ENCODE results near the gene TRNP1. TPM values are rescaled to one million over a fixed set of nuclear protein-coding genes. Genes with fewer than 3 reads are reported as not detected.

The TRNP1 gene
- total and polyA plus RNA-seq, 4 donors, result 15.0 to 30.8 (median 15.7) TPM

- no peaks in the 10 kb centered on the region for H3K9me3 ChIP-seq (ENCODE audit: control insufficient read depth, low read length)
- ATAC-seq (ENCODE audit: low FRiP score) (no peak), DNase-seq (no peak)
- no peaks in the 10 kb centered on the region for H3K27me3 ChIP-seq (ENCODE audit: control insufficient read depth in 1 of 2, insufficient read depth in 2 of 2, low read length in 1 of 2)
- intact Hi-C loops (cut with DNase I), result loop anchor here in 1 of 2 donors (5.0 kb wide), 1 partner anchor 234 kb away; no protein-coding TSS in a partner anchor
- WGBS, 2 donors, result 90 to 91% methylated on average over 6 of the region's 6 CpGs
- no peaks in the 10 kb centered on the region for H3K4me1 ChIP-seq (ENCODE audit: control insufficient read depth in 1 of 2, insufficient read depth in 2 of 2, low read length in 2 of 2)
- no peak overlapping the region for H3K4me3 ChIP-seq (ENCODE audit: low read length in 2 of 2)
- H3K27ac ChIP-seq (ENCODE audit: low read depth in 1 of 2, low read length in 2 of 2), result no peak overlapping the region
- no peaks in the 10 kb centered on the region for H3K36me3 ChIP-seq (ENCODE audit: control insufficient read depth in 1 of 2, insufficient read depth in 2 of 2, low read length in 1 of 2)
These were observed 54.4 kb downstream of the TRNP1 start for GRCh38 chr1:27047914-27048313.

- WGBS, 2 donors, result 50 to 54% methylated on average over 2 of the region's 2 CpGs
- no peaks in the 10 kb centered on the region for H3K4me1 ChIP-seq (ENCODE audit: control insufficient read depth in 1 of 2, insufficient read depth in 2 of 2, low read length in 2 of 2)
- intact Hi-C loops (cut with DNase I), result loop anchor here in 1 of 2 donors (5.0 kb wide), 1 partner anchor 233 kb away; no protein-coding TSS in a partner anchor
These were observed 55.6 kb downstream of the TRNP1 start for GRCh38 chr1:27049100-27049499.

GRCh38 chr1:27049607-27050006, 56.1 kb downstream of the TRNP1 start:
- H3K27ac ChIP-seq (ENCODE audit: low read depth in 1 of 2, low read length in 2 of 2), result no peak overlapping the region
- no peaks in the 10 kb centered on the region for H3K27me3 ChIP-seq (ENCODE audit: control insufficient read depth in 1 of 2, insufficient read depth in 2 of 2, low read length in 1 of 2)
- WGBS, 2 donors, result 62% methylated on average over 3 of the region's 3 CpGs
- DNase-seq, result no peak
- no peaks in the 10 kb centered on the region for H3K4me1 ChIP-seq (ENCODE audit: control insufficient read depth in 1 of 2, insufficient read depth in 2 of 2, low read length in 2 of 2)
- no peak for ATAC-seq (ENCODE audit: low FRiP score)
- H3K4me3 ChIP-seq (ENCODE audit: low read length in 2 of 2), result no peak overlapping the region
- H3K36me3 ChIP-seq (ENCODE audit: control insufficient read depth in 1 of 2, insufficient read depth in 2 of 2, low read length in 1 of 2), result no peaks in the 10 kb centered on the region
- H3K9me3 ChIP-seq (ENCODE audit: control insufficient read depth, low read length), result no peaks in the 10 kb centered on the region
- intact Hi-C loops (cut with DNase I), result loop anchor here in 1 of 2 donors (5.0 kb wide), 1 partner anchor 233 kb away; no protein-coding TSS in a partner anchor

More at GRCh38 chr1:27049100-27049499, 55.6 kb downstream of the TRNP1 start:
- Histone ChIP-seq H3K27me3 (ENCODE audit: control insufficient read depth in 1 of 2, insufficient read depth in 2 of 2, low read length in 1 of 2) (no peaks in the 10 kb centered on the region), H3K4me3 (ENCODE audit: low read length in 2 of 2) (no peak overlapping the region), H3K9me3 (ENCODE audit: control insufficient read depth, low read length) (no peaks in the 10 kb centered on the region), H3K27ac (ENCODE audit: low read depth in 1 of 2, low read length in 2 of 2) (no peak overlapping the region), H3K36me3 (ENCODE audit: control insufficient read depth in 1 of 2, insufficient read depth in 2 of 2, low read length in 1 of 2) (no peaks in the 10 kb centered on the region)
- no peak for DNase-seq
- no peak for ATAC-seq (ENCODE audit: low FRiP score)

Other genes starting within 250 kb of the TRNP1 start
- 10 to 100 TPM in 1 of 2 donors, 1 to 10 TPM in 1; 6.8 to 10.3 TPM for gene PIGV, start 205.7 kb upstream of the TRNP1 start, total RNA-seq
- 10 to 100 TPM in 1 of 2 donors, 1 to 10 TPM in 1; 6.9 to 10.9 TPM for gene PIGV, start 205.7 kb upstream of the TRNP1 start, polyA plus RNA-seq
- gene ZDHHC18, start 167.0 kb upstream of the TRNP1 start, total RNA-seq, result 10 to 100 TPM; 18.0 to 21.4 TPM
- gene ZDHHC18, start 167.0 kb upstream of the TRNP1 start, polyA plus RNA-seq, result 1 to 10 TPM; 8.0 to 8.2 TPM
- gene SFN, start 130.5 kb upstream of the TRNP1 start, total RNA-seq, result 1 to 10 TPM; 3.7 to 7.6 TPM
- gene SFN, start 130.5 kb upstream of the TRNP1 start, polyA plus RNA-seq, result 10 to 100 TPM in 1 of 2 donors, 1 to 10 TPM in 1; 3.3 to 18.3 TPM
- 10 to 100 TPM; 17.7 to 19.6 TPM for gene GPN2, start 103.4 kb upstream of the TRNP1 start, total RNA-seq
- gene GPN2, start 103.4 kb upstream of the TRNP1 start, polyA plus RNA-seq, result 10 to 100 TPM; 12.1 to 20.7 TPM
- 10 to 100 TPM in 1 of 2 donors, 1 to 10 TPM in 1; 9.7 to 12.7 TPM for gene GPATCH3, start 93.2 kb upstream of the TRNP1 start, total RNA-seq
- 10 to 100 TPM in 1 of 2 donors, 1 to 10 TPM in 1; 7.5 to 16.4 TPM for gene GPATCH3, start 93.2 kb upstream of the TRNP1 start, polyA plus RNA-seq
- not detected for gene NR0B2, start 79.7 kb upstream of the TRNP1 start, total RNA-seq
- 10 to 100 TPM in 1 of 2 donors, not detected in 1; 28.0 TPM for gene NR0B2, start 79.7 kb upstream of the TRNP1 start, polyA plus RNA-seq
- 10 to 100 TPM; 44.9 to 49.9 TPM for gene NUDC, start 71.9 kb upstream of the TRNP1 start, total RNA-seq
- 10 to 100 TPM; 62.7 to 79.8 TPM for gene NUDC, start 71.9 kb upstream of the TRNP1 start, polyA plus RNA-seq
- not detected for gene KDF1, start 33.2 kb upstream of the TRNP1 start, total RNA-seq
- gene KDF1, start 33.2 kb upstream of the TRNP1 start, polyA plus RNA-seq, result 1 to 10 TPM in 1 of 2 donors, under 1 TPM in 1; 0.23 to 1.6 TPM
- gene TENT5B, start 19.2 kb downstream of the TRNP1 start, total RNA-seq, result 10 to 100 TPM; 20.6 to 73.9 TPM
- 10 to 100 TPM; 10.4 to 23.7 TPM for gene TENT5B, start 19.2 kb downstream of the TRNP1 start, polyA plus RNA-seq
- gene SLC9A1, start 161.4 kb downstream of the TRNP1 start, total RNA-seq, result 10 to 100 TPM; 17.6 to 24.9 TPM
- 10 to 100 TPM in 1 of 2 donors, 1 to 10 TPM in 1; 4.5 to 10.1 TPM for gene SLC9A1, start 161.4 kb downstream of the TRNP1 start, polyA plus RNA-seq
- gene WDTC1, start 240.9 kb downstream of the TRNP1 start, total RNA-seq, result 10 to 100 TPM; 34.0 to 38.5 TPM
- gene WDTC1, start 240.9 kb downstream of the TRNP1 start, polyA plus RNA-seq, result 10 to 100 TPM; 12.8 to 19.3 TPM

All from aorta (tissue), 5 donors.